Naive thymus-derived CD4-positive, alpha-beta T cell (primary cell): Measurements from ENCODE around the gene KLHL30. TPM values are rescaled to one million over a fixed set of nuclear protein-coding genes. Genes with fewer than 3 reads are reported as not detected.
A peak's percentile ranks its signal among the peaks of the same experiment; 100 is the strongest.

Experiments
- ATAC-seq: fragments of 150-1000 bp; cut with Tn5 transposase; 2 replicates; pipeline ENCODE4 v1.10.0; 2021; ENCODE audit warnings: mild to moderate bottlenecking, moderate library complexity
- CTCF ChIA-PET: fragments of 350-600 bp; sonication (Branson Sonifier 250); formaldehyde crosslinking; loops from one replicate; lab custom pipeline; 2021; ENCODE audit warnings: antibody characterized with exemption; lab: Charles Lee
- POLR2A ChIA-PET: fragments of 350-600 bp; sonication (Branson Sonifier 250); formaldehyde crosslinking; loops from one replicate; lab custom pipeline; 2021; ENCODE audit warnings: antibody characterized with exemption, inconsistent platforms; lab: Charles Lee
- DNase-seq, 9 donors: peaks; one replicate each; pipeline versions ENCODE4 v3.0.0 to v3.0.0-alpha.2; 2020 to 2022; ENCODE audit warnings: mixed read lengths in 1 of 9
- H3K27ac ChIP-seq: one replicate; pipeline ENCODE4 v1.7.0; 2013; ENCODE audit warnings: mild to moderate bottlenecking, low read depth, low read length, moderate library complexity
- H3K27me3 ChIP-seq, 2 donors: one replicate each; pipeline ENCODE4 v1.7.0; 2013; ENCODE audit warnings: low read length in 2 of 2, mild to moderate bottlenecking in 2 of 2, moderate library complexity in 2 of 2; ENCODE audit not compliant: control insufficient read depth in 2 of 2, insufficient read depth in 2 of 2
- H3K36me3 ChIP-seq, 3 experiments: 1 replicate in 2 of 3; 2 replicates in 1 of 3; pipeline ENCODE4 v1.7.0; 2013; ENCODE audit warnings: low read length in 3 of 3, mild to moderate bottlenecking in 3 of 3, moderate library complexity in 1 of 3; ENCODE audit not compliant: insufficient read depth in 3 of 3, control insufficient read depth in 2 of 3
- H3K4me1 ChIP-seq, 2 donors: one replicate each; pipeline ENCODE4 v1.7.0; 2013; ENCODE audit warnings: low read length in 2 of 2, mild to moderate bottlenecking in 2 of 2, moderate library complexity in 1 of 2; ENCODE audit not compliant: control insufficient read depth in 2 of 2, insufficient read depth in 2 of 2
- H3K4me3 ChIP-seq: 2 replicates; pipeline ENCODE4 v1.7.0; 2013; ENCODE audit warnings: mild to moderate bottlenecking, low read length
- H3K9me3 ChIP-seq, 3 experiments: 1 replicate in 2 of 3; 2 replicates in 1 of 3; pipeline ENCODE4 v1.7.0; 2013; ENCODE audit warnings: low read length in 3 of 3; ENCODE audit not compliant: control insufficient read depth in 2 of 3
- H3K27ac Mint-ChIP-seq, 9 donors: one replicate each; pipeline ENCODE4 v1.8.0; 2020 to 2022; ENCODE audit warnings: mixed read lengths in 9 of 9, mild to moderate bottlenecking in 8 of 9, moderate library complexity in 5 of 9, inconsistent platforms in 2 of 9
- H3K27me3 Mint-ChIP-seq, 5 donors: one replicate each; pipeline ENCODE4 v1.8.0; 2021 to 2022; ENCODE audit warnings: mixed read lengths in 5 of 5, mild to moderate bottlenecking in 1 of 5
- H3K36me3 Mint-ChIP-seq, 5 donors: one replicate each; pipeline ENCODE4 v1.8.0; 2020 to 2022; ENCODE audit warnings: mixed read lengths in 5 of 5, mild to moderate bottlenecking in 3 of 5, inconsistent platforms in 1 of 5
- H3K4me1 Mint-ChIP-seq, 7 donors: one replicate each; pipeline ENCODE4 v1.8.0; 2020 to 2022; ENCODE audit warnings: mixed read lengths in 7 of 7, mild to moderate bottlenecking in 3 of 7, inconsistent platforms in 1 of 7
- H3K4me3 Mint-ChIP-seq, 10 donors: one replicate each; pipeline ENCODE4 v1.8.0; 2020 to 2022; ENCODE audit warnings: mild to moderate bottlenecking in 10 of 10, mixed read lengths in 10 of 10, moderate library complexity in 6 of 10, inconsistent platforms in 2 of 10
- H3K9me3 Mint-ChIP-seq, 11 donors: one replicate each; pipeline ENCODE4 v1.8.0; 2020 to 2022; ENCODE audit warnings: mixed read lengths in 11 of 11, mild to moderate bottlenecking in 4 of 11, inconsistent platforms in 1 of 11, moderate library complexity in 1 of 11
- intact Hi-C, 2 donors: fragments of 100-400 bp; cut with micrococcal nuclease; formaldehyde crosslinking; loops; one replicate each; pipeline ENCODE4 v1.15.1; 2023
- polyA plus RNA-seq, 2 donors: library from polyadenylated mRNA; unstranded; fragments of 300-500 nt; fragmentation: Illumina TruSeq; gene quantifications; one replicate each; pipeline ENCODE4 v1.2.3, GENCODE V29; 2021
- total RNA-seq, 6 experiments: library from RNA in 5 of 6; stranded (reverse) in 5 of 6; gene quantifications; 1 replicate in 5 of 6; 2 replicates in 1 of 6; pipeline ENCODE4 v1.2.3 and lab custom pipeline; 2021 to 2026

KLHL30 gene
- total and polyA plus RNA-seq, 7 experiments from 2014 or later, result not detected

DNA sequence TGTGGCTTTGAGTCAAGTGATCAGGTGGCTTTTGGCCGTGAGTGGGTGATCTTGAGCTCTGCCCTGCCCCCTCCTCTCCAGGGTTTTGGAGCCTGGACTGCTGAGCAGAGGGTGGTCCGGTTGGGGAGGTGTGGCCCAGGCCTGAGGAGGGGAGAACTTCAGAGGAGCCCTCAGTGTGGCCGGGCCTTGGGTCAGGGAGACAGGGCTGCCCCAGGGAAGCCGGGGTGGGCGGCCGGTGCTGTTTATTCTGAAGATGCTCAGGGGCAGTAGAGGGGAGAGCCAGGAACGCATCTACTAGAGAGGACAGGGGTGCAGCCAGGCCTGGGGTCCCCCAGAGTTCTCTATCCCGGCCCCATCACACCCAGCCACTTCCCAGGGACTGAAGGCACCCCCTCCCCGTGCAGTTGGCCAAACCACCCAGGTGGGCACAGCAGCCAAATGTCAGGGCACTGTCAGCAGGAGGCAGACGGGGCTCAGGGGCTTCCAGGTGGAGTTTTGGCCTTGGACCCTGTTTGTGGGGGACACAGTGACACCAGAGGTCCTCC is 21.3 kb downstream of the KLHL30 start:
- intact Hi-C loops, result loop anchor here (2.0 to 5.0 kb wide), 3 partner anchors 43 to 302 kb away; partner anchors contain the start of genes ILKAP (in 1 of the 2) and RAMP1 (in 1 of the 2)
- no peaks in the 10 kb centered on the region for H3K36me3 ChIP-seq
- CTCF ChIA-PET, result interaction anchor here (1.7 kb wide), 1 partner anchor 301 kb away, joined by 3 read pairs; no protein-coding TSS in a partner anchor
- ATAC-seq, result no peak
- no peaks in the 10 kb centered on the region for H3K9me3 ChIP-seq
- Mint-ChIP-seq H3K4me1 (peaks cover 0 to 13% (median 6%) of the 10 kb centered on the region in 7 donors), H3K9me3 (no peaks in the 10 kb centered on the region), H3K36me3 (peaks cover 0 to 2% (median 0%) of the 10 kb centered on the region in 5 donors), H3K4me3 (peak overlapping the region; percentile 54 to 79 (median 72)), H3K27ac (no peak overlapping the region), H3K27me3 (peaks cover 9 to 31% (median 19%) of the 10 kb centered on the region in 5 donors)
- no peak overlapping the region for H3K4me3 ChIP-seq
- DNase-seq, result no peak
- POLR2A ChIA-PET, result no interaction called here
- no peaks in the 10 kb centered on the region for H3K27me3 ChIP-seq
- H3K27ac ChIP-seq, result no peak overlapping the region
- peaks cover 0 to 11% of the 10 kb centered on the region in 2 donors for H3K4me1 ChIP-seq

DNA sequence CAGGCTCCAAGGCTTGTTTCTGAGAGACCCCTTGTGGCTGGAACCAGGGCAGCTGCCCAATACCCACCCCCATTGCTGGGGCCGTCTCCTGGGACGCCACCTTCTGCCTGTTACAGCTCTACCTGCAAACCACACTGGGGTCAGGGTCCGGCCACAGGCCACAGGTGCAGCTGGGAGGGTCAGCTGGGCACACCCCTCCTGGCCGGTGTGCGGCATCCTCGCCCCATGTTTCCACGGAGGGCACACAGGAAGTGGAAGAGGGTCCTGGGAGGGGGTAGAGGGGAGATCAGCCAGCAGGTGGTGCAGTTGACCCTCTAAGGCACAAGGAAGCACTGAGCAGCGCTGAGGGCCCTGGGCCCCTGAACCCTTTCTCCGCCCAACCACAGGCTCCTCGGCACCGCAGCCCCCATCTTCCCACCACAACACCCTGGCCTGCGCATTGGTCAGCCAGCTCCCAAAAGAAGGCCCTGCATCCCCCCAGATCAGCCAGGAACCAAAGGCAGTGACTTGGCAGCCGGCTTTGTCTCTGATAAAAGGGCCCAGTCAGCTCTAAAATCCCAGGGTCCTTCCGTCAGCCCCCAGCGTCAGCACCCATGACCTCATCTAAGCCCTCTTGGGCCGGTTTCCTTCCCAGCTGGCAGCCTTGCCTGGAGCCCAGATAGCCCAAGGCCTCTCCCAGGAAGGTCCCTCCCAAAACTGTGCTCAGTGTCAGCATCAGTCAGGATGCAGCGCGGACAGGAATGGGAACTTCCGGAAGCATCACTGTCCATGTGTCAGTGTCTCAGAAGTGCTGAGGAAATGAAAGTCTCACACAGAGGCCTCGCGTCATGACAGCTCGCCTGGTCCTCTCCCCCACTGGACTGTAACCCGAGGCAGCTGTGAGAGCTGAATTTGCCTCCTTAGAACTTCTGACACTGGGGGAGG is 22.0 kb downstream of the KLHL30 start:
- intact Hi-C loops, result loop anchor here (2.0 kb wide), 1 partner anchor 102 kb away; no protein-coding TSS in a partner anchor
- Histone ChIP-seq H3K4me1 (peaks cover 0 to 11% of the 10 kb centered on the region in 2 donors), H3K27ac (no peak overlapping the region), H3K4me3 (no peak overlapping the region), H3K36me3 (no peaks in the 10 kb centered on the region), H3K27me3 (no peaks in the 10 kb centered on the region), H3K9me3 (no peaks in the 10 kb centered on the region)
- Mint-ChIP-seq H3K27ac (no peak overlapping the region), H3K9me3 (no peaks in the 10 kb centered on the region), H3K36me3 (peaks cover 0 to 2% (median 0%) of the 10 kb centered on the region in 5 donors), H3K4me1 (peaks cover 0 to 16% (median 6%) of the 10 kb centered on the region in 7 donors), H3K4me3 (peak overlapping the region in 4 of 10 donors; percentile 8 to 79 (median 66)), H3K27me3 (peaks cover 16 to 38% (median 24%) of the 10 kb centered on the region in 5 donors)
- ATAC-seq (no peak), DNase-seq (peak in 1 of 9 donors; percentile 12)
- ChIA-PET CTCF (interaction anchor here (1.7 kb wide), 1 partner anchor 302 kb away, joined by 3 read pairs; no protein-coding TSS in a partner anchor), POLR2A (no interaction called here)

DNA sequence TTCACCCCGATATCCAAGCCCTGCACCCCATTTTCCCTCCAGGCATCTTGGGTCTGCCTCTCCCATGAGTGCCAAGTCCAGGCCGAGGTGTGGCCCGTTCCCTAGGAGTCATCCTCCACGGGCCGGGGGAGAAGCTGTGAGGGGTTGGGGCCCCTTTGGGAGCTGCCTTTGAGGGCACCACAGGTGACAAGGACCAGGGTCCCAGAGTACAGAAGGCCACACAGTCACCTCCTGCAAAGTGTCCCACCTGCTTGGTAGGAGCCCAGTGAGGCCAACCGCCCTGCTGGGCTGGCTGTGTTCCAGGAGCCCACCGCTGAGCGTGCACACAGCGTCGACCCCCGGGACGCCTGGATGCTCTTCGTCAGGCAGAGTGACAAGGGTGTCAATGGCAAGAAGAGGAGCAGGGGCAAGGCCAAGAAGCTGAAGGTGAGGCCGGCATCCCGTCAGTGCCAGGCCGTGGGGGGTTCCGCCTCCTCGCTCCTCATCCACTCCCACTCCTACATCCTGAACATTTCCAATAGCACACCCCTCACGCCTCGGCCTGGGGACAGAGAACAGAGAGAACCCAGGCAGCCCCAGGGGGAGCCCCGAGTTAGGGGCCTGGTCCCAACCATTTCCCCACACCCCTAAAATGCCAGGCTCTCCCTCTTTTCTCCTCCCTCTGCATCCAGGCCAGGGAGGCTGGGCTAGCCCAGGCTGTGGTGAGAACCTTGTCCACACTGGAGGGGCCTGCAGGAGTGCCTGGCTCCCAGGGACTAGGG is 23.0 kb downstream of the KLHL30 start:
- no peak overlapping the region for H3K4me3 ChIP-seq
- no peaks in the 10 kb centered on the region for H3K9me3 ChIP-seq
- no peak overlapping the region for H3K27ac ChIP-seq
- no peak for ATAC-seq
- peak in 1 of 9 donors; percentile 5 for DNase-seq
- H3K4me1 ChIP-seq, result peaks cover 0 to 11% of the 10 kb centered on the region in 2 donors
- ChIA-PET POLR2A (no interaction called here), CTCF (no interaction called here)
- peaks cover 17 to 39% (median 24%) of the 10 kb centered on the region in 5 donors for H3K27me3 Mint-ChIP-seq
- no peaks in the 10 kb centered on the region for H3K36me3 ChIP-seq
- H3K27ac Mint-ChIP-seq, result no peak overlapping the region
- intact Hi-C loops, result loop anchor here (2.0 kb wide), 1 partner anchor 101 kb away; no protein-coding TSS in a partner anchor
- peaks cover 0 to 16% (median 6%) of the 10 kb centered on the region in 7 donors for H3K4me1 Mint-ChIP-seq
- peaks cover 0 to 2% (median 0%) of the 10 kb centered on the region in 5 donors for H3K36me3 Mint-ChIP-seq
- H3K27me3 ChIP-seq, result no peaks in the 10 kb centered on the region
- H3K9me3 Mint-ChIP-seq, result no peaks in the 10 kb centered on the region
- H3K4me3 Mint-ChIP-seq, result no peak overlapping the region

DNA sequence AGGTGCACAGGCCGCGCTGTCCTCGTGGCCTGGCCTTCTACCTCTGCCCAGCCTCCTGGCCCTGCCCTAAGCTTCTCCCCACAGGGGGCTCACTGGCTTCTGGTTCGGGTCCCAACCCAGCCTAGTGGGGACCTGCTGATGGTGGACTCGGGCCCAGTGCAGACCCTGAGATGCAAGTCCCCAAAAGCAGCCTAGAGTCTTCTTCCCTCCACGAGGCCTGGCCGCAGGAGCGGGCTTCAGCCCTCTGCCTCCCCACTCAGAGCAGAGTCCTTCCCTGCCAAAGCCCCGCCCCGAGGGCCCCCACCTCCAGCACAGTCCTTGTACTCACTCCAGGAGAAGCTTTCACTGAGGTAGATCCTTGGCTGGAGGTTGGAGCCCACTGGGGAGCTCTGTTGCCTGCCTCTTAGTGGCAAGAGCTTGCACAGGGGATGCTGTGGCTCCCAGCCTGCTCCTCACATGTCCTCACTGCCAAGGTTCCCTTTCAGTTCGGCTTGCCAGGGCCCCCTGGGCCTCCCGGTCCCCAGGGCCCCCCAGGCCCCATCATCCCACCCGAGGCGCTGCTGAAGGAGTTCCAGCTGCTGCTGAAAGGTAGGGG is 23.9 kb downstream of the KLHL30 start:
- no peaks in the 10 kb centered on the region for H3K36me3 ChIP-seq
- ChIA-PET POLR2A (no interaction called here), CTCF (no interaction called here)
- Mint-ChIP-seq H3K36me3 (peaks cover 0 to 2% (median 0%) of the 10 kb centered on the region in 5 donors), H3K27ac (no peak overlapping the region), H3K9me3 (no peaks in the 10 kb centered on the region), H3K27me3 (peaks cover 17 to 37% (median 24%) of the 10 kb centered on the region in 5 donors), H3K4me3 (no peak overlapping the region), H3K4me1 (peaks cover 0 to 16% (median 6%) of the 10 kb centered on the region in 7 donors)
- DNase-seq (no peak), ATAC-seq (no peak)
- no peaks in the 10 kb centered on the region for H3K27me3 ChIP-seq
- no peak overlapping the region for H3K27ac ChIP-seq
- H3K9me3 ChIP-seq, result no peaks in the 10 kb centered on the region
- H3K4me1 ChIP-seq, result peaks cover 0 to 11% of the 10 kb centered on the region in 2 donors
- no peak overlapping the region for H3K4me3 ChIP-seq
- intact Hi-C loops, result no loop called here

DNA sequence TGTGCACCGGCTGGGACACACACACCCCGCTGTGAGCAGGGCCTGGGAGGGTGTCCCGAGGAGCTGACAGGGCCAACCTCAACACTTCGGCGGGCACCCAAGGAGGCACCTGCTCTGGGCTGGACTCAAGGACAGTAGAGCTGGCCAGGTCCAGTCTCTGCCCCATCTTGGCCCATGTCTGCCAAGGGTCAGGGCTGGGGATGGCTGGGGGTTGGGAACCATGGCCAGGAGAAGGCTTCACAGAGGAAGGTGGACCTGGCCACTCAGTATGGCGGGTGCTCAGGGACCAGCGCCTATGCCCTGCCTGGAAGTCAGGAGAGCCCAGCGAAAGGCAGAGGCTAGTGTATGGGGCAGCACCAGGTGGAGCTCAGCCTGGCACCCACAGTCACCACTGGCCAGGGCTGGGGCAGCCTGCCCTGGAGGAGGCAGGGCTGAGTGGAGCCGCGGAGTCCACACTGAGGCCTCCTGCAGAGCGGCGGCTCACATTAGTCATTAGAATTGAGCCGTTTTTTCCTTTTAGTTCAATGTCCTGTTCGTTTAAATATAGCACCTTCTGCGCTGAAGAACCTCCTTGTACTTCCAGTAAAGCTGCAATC is 24.5 kb downstream of the KLHL30 start:
- Histone ChIP-seq H3K27ac (no peak overlapping the region), H3K36me3 (peaks cover 0 to 3% (median 0%) of the 10 kb centered on the region in 3 experiments), H3K4me3 (no peak overlapping the region), H3K4me1 (peaks cover 0 to 11% of the 10 kb centered on the region in 2 donors), H3K27me3 (no peaks in the 10 kb centered on the region), H3K9me3 (no peaks in the 10 kb centered on the region)
- ATAC-seq (no peak), DNase-seq (no peak)
- Mint-ChIP-seq H3K27ac (no peak overlapping the region), H3K4me1 (peaks cover 0 to 16% (median 6%) of the 10 kb centered on the region in 7 donors), H3K36me3 (peaks cover 0 to 2% (median 0%) of the 10 kb centered on the region in 5 donors), H3K4me3 (no peak overlapping the region), H3K27me3 (peaks cover 17 to 35% (median 24%) of the 10 kb centered on the region in 5 donors), H3K9me3 (no peaks in the 10 kb centered on the region)
- CTCF ChIA-PET, result no interaction called here
- POLR2A ChIA-PET, result no interaction called here
- intact Hi-C loops, result no loop called here
